HCT116 (cell line): Measurements from ENCODE around the gene TET3. TPM values are rescaled to one million over a fixed set of nuclear protein-coding genes. Genes with fewer than 3 reads are reported as not detected.

Experiments
- ATAC-seq: fragments of 200-7000 bp; cut with Tn5 transposase; 2 replicates; pipeline ENCODE4 v1.9.1; 2020; ENCODE audit warnings: mild to moderate bottlenecking, moderate library complexity
- BruUV-seq: library from RNA; stranded (reverse); fragments of 400-500 nt; replicated peaks from 2 replicates; lab custom pipeline; 2021; lab: Mats Ljungman, UMichigan
- CTCF ChIA-PET: fragments of 300-600 bp; sonication (Branson Sonifier 250); formaldehyde crosslinking; loops from one replicate; lab custom pipeline; 2021; ENCODE audit warnings: antibody characterized with exemption; lab: Charles Lee
- POLR2A ChIA-PET: fragments of 300-600, 350-600 bp; sonication (Branson Sonifier 250); formaldehyde crosslinking; loops from one replicate; lab custom pipeline; 2021; ENCODE audit warnings: antibody characterized with exemption; lab: Charles Lee
- RAD21 ChIA-PET, 2 experiments: fragments of 300-600 bp; sonication (Branson Sonifier 250); formaldehyde crosslinking; loops; one replicate each; lab custom pipeline; 2023; ENCODE audit warnings: low total read pairs in 2 of 2; ENCODE audit not compliant: uncharacterized antibody in 2 of 2, unreplicated experiment in 2 of 2, low non-redundant PET in 1 of 2; lab: Charles Lee
- DNase-seq: peaks from one replicate; pipeline ENCODE4 v3.0.0-alpha.2; 2010; ENCODE audit warnings: low read depth, low spot score
- H2AFZ ChIP-seq: fragments of 200-600 bp; shearing (Covaris generic), sonication (generic); 2 replicates; pipeline ENCODE4 v1.6.1; 2017; ENCODE audit warnings: low read depth, mixed run types, mixed read lengths, antibody characterized with exemption, low read length; ENCODE audit not compliant: poor library complexity, severe bottlenecking
- H3K27ac ChIP-seq: 2 replicates; pipeline ENCODE4 v1.5.1; 2012; ENCODE audit warnings: low read depth, low read length
- H3K27me3 ChIP-seq: fragments of 200-600 bp; sonication (generic); 2 replicates; pipeline ENCODE4 v1.6.1; 2016; ENCODE audit warnings: mixed run types, low read length, mixed read lengths; ENCODE audit not compliant: insufficient read depth
- H3K36me3 ChIP-seq, 2 experiments: fragments of 200-500 bp in 1 of 2; fragments of 200-600 bp in 1 of 2; sonication (Bioruptor generic) in 1 of 2; sonication (generic) in 1 of 2; 2 replicates each; pipeline versions ENCODE4 v1.5.1 to v1.6.1; 2014 to 2016; ENCODE audit warnings: low read length in 2 of 2, inconsistent platforms in 1 of 2, mixed read lengths in 1 of 2, mixed run types in 1 of 2; ENCODE audit not compliant: insufficient read depth in 2 of 2, control insufficient read depth in 1 of 2
- H3K4me1 ChIP-seq, 2 experiments: fragments of 200-600 bp in 1 of 2; sonication (generic) in 1 of 2; 2 replicates each; pipeline versions ENCODE4 v1.5.1 to v1.6.1; 2012 to 2017; ENCODE audit warnings: low read length in 2 of 2, inconsistent platforms in 1 of 2, mild to moderate bottlenecking in 1 of 2, mixed read lengths in 1 of 2, mixed run types in 1 of 2, moderate library complexity in 1 of 2; ENCODE audit not compliant: insufficient read depth in 2 of 2, control insufficient read depth in 1 of 2
- H3K4me2 ChIP-seq: fragments of 200-600 bp; sonication (generic); 2 replicates; pipeline ENCODE4 v1.6.1; 2017; ENCODE audit warnings: mixed run types, low read length, mixed read lengths
- H3K4me3 ChIP-seq, 2 experiments: fragments of 200-600 bp in 1 of 2; sonication (generic) in 1 of 2; replicated peaks in 1 of 2; 2 replicates each; pipeline ENCODE4 v1.5.1; 2011 to 2016; ENCODE audit warnings: low read length in 2 of 2, control low read depth in 1 of 2, low read depth in 1 of 2, mild to moderate bottlenecking in 1 of 2, mixed read lengths in 1 of 2, mixed run types in 1 of 2
- H3K79me2 ChIP-seq: fragments of 200-600 bp; sonication (generic); 2 replicates; pipeline ENCODE4 v1.6.1; 2017; ENCODE audit warnings: mild to moderate bottlenecking, mixed run types, low read length, moderate library complexity, mixed read lengths; ENCODE audit not compliant: insufficient read depth
- H3K9ac ChIP-seq: fragments of 200-600 bp; sonication (generic); 2 replicates; pipeline ENCODE4 v1.6.1; 2016; ENCODE audit warnings: low read length, mixed read lengths
- H3K9me2 ChIP-seq: fragments of 200-600 bp; sonication (generic), shearing (Covaris generic); 2 replicates; pipeline ENCODE4 v1.6.1; 2017; ENCODE audit warnings: mixed run types, mild to moderate bottlenecking, moderate library complexity; ENCODE audit not compliant: insufficient read depth
- H3K9me3 ChIP-seq, 2 experiments: fragments of 200-500 bp in 1 of 2; fragments of 200-600 bp in 1 of 2; sonication (Bioruptor generic) in 1 of 2; sonication (generic) in 1 of 2; 2 replicates each; pipeline ENCODE4 v1.6.1; 2014 to 2017; ENCODE audit warnings: low read length in 2 of 2, mixed read lengths in 2 of 2, inconsistent platforms in 1 of 2, low read depth in 1 of 2, mild to moderate bottlenecking in 1 of 2, mixed run types in 1 of 2, moderate library complexity in 1 of 2; ENCODE audit not compliant: control insufficient read depth in 1 of 2, insufficient read depth in 1 of 2
- H4K20me1 ChIP-seq: fragments of 200-600 bp; sonication (generic), shearing (Covaris generic); 2 replicates; pipeline ENCODE4 v1.6.1; 2017; ENCODE audit warnings: mixed run types, mild to moderate bottlenecking, moderate library complexity; ENCODE audit not compliant: insufficient read depth
- RAD21 ChIP-seq: IDR thresholded peaks from 2 replicates; pipeline ENCODE4 v1.6.1; 2012; ENCODE audit warnings: low read depth, mild to moderate bottlenecking
- SIN3A ChIP-seq: IDR thresholded peaks from 2 replicates; pipeline ENCODE4 v1.6.1; 2012; ENCODE audit warnings: low read depth
- SRF ChIP-seq: IDR thresholded peaks from 2 replicates; pipeline ENCODE4 v1.6.1; 2012; ENCODE audit warnings: low read depth
- intact Hi-C: fragments of 100-400 bp; cut with micrococcal nuclease; formaldehyde crosslinking; loops from 2 replicates; pipeline ENCODE4 v1.10.0; 2022
- total RNA-seq: library from RNA; stranded (reverse); gene quantifications from one replicate; pipeline ENCODE4 v1.2.1, GENCODE V29; 2021; ENCODE audit not compliant: unreplicated experiment
- TF ChIP-seq, protein P1 (sequence below): IDR thresholded peaks from 2 replicates; pipeline ENCODE4 v1.6.1; 2011; ENCODE audit warnings: mild to moderate bottlenecking, low read length, moderate library complexity; ENCODE audit not compliant: insufficient replicate concordance; ENCODE audit errors: extremely low read depth
- TF ChIP-seq, protein P2 (sequence below), 3 experiments: fragments of 200-600 bp in 1 of 3; sonication (generic) in 1 of 3; IDR thresholded peaks in 2 of 3; conservative IDR thresholded peaks in 1 of 3; 2 replicates each; pipeline ENCODE4 v1.5.1; 2012 to 2017; ENCODE audit warnings: low read depth in 2 of 3, low read length in 2 of 3, antibody characterized with exemption in 1 of 3, borderline replicate concordance in 1 of 3, control low read depth in 1 of 3, mild to moderate bottlenecking in 1 of 3, mixed read lengths in 1 of 3, mixed run types in 1 of 3, moderate library complexity in 1 of 3; ENCODE audit not compliant: insufficient read depth in 1 of 3
- TF ChIP-seq, protein P3 (sequence below): IDR thresholded peaks from 2 replicates; pipeline ENCODE4 v1.6.1; 2012

The TET3 gene
- total RNA-seq, 1 experiment from 2014 or later: 15.4 TPM

DNA sequence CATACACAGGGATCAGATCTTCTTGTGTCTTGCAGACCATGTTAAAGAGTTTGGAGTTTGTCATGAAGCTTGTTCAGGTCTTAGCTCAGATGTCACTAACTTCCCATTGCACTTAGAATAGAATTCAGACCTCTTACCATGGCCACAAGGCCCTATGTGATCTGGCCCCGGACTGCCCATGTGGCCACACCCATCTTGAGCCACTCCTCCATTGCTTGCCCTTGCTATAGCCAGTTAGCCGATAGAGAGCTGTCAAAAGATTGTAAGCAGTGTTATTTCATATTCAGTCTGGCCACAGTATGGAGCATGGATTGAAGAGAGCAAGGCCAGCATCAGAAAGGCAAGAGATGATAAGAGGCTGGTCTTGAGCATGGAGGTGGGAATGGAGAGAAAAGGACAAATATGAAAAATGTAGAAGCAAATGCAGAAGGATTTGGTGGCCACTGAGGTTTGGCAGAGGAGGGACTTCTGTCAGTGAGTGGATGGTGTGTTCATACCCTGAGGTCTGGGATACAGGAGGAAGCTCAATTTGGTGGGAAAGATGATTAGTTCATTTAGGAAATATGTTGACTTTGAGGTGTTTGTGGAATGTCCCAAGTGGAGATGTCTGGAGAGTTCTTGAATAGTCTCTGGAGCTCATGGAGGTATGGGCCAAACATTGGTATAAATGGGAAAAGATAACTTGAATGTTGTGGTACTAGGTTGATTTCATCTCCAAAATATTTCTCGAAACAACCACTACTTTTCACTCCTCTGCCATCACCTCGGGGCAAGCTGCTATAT, 47.4 kb upstream of the TET3 start:
- intact Hi-C loops: no loop called here
- ATAC-seq (no peak), DNase-seq (no peak)
- no peak overlapping the region for H3K4me3 ChIP-seq
- ChIA-PET POLR2A (interaction anchor here (1.1 kb wide), 1 partner anchor 10 kb away, joined by 4 read pairs; no protein-coding TSS in a partner anchor), RAD21 (no interaction called here), CTCF (no interaction called here)
- H4K20me1 ChIP-seq: peaks cover 18% of the 10 kb centered on the region; the same call in 1 of the 2 replicates
- no peaks in the 10 kb centered on the region for H3K9me3 ChIP-seq
- H3K27me3 ChIP-seq: no peaks in the 10 kb centered on the region
- BruUV-seq: no TSS peak
- H3K4me2 ChIP-seq: no peak overlapping the region
- no peaks in the 10 kb centered on the region for H3K9me2 ChIP-seq
- H3K79me2 ChIP-seq: peaks cover 99% of the 10 kb centered on the region
- H3K9ac ChIP-seq: no peak overlapping the region
- no peaks in the 10 kb centered on the region; a peak in 1 of 4 replicates for H3K4me1 ChIP-seq
- peaks cover 17 to 39% of the 10 kb centered on the region in 2 experiments for H3K36me3 ChIP-seq
- no peak overlapping the region for H2AFZ ChIP-seq
- TF ChIP-seq, protein P1, sequence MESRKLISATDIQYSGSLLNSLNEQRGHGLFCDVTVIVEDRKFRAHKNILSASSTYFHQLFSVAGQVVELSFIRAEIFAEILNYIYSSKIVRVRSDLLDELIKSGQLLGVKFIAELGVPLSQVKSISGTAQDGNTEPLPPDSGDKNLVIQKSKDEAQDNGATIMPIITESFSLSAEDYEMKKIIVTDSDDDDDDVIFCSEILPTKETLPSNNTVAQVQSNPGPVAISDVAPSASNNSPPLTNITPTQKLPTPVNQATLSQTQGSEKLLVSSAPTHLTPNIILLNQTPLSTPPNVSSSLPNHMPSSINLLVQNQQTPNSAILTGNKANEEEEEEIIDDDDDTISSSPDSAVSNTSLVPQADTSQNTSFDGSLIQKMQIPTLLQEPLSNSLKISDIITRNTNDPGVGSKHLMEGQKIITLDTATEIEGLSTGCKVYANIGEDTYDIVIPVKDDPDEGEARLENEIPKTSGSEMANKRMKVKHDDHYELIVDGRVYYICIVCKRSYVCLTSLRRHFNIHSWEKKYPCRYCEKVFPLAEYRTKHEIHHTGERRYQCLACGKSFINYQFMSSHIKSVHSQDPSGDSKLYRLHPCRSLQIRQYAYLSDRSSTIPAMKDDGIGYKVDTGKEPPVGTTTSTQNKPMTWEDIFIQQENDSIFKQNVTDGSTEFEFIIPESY: no peak
- TF ChIP-seq, protein P2, sequence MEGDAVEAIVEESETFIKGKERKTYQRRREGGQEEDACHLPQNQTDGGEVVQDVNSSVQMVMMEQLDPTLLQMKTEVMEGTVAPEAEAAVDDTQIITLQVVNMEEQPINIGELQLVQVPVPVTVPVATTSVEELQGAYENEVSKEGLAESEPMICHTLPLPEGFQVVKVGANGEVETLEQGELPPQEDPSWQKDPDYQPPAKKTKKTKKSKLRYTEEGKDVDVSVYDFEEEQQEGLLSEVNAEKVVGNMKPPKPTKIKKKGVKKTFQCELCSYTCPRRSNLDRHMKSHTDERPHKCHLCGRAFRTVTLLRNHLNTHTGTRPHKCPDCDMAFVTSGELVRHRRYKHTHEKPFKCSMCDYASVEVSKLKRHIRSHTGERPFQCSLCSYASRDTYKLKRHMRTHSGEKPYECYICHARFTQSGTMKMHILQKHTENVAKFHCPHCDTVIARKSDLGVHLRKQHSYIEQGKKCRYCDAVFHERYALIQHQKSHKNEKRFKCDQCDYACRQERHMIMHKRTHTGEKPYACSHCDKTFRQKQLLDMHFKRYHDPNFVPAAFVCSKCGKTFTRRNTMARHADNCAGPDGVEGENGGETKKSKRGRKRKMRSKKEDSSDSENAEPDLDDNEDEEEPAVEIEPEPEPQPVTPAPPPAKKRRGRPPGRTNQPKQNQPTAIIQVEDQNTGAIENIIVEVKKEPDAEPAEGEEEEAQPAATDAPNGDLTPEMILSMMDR (IDR thresholded peaks at IDR 0.05 in 2 of 3, conservative IDR thresholded peaks at IDR 0.05 in 1 of 3; ENCODE audit: borderline replicate concordance in 1 of 3, insufficient read depth in 1 of 3, low read depth in 2 of 3, low read length in 2 of 3): no peak
- TF ChIP-seq RAD21 (no peak), SRF (no peak), SIN3A (no peak)
- TF ChIP-seq, protein P3, sequence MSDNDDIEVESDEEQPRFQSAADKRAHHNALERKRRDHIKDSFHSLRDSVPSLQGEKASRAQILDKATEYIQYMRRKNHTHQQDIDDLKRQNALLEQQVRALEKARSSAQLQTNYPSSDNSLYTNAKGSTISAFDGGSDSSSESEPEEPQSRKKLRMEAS: no peak
- no peak overlapping the region for H3K27ac ChIP-seq
